ENCODE data around the gene SCAPER.

DNA sequence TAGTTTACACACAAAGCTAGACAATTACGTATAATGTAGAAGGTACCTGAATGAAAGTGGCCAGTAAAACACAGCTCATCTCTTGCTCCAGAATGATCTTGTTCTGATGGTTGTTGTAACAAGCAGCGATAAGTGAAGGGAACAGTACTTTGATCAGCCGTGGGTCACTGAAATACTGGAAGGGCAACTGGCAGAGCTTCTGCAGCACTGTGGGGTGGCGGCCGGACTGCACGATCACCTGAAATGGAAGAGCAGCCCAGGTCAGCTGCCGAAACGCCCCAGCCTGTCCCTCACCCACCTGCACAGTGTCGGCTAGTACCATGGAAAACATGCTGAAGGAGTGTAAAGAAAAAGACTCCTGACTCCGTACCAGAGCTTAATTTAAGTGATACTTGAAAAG, 551.2 kb downstream of the SCAPER start:
- TF ChIP-seq ZNF214 (tag by site-specific recombination; IDR thresholded peaks at IDR 0.05; ENCODE audit: borderline replicate concordance) (no peak), ZNF830 (tag by site-specific recombination; IDR thresholded peaks at IDR 0.05; ENCODE audit: low read depth) (no peak), REST (tag by site-specific recombination; IDR thresholded peaks at IDR 0.05) (no peak), RBAK (tag by site-specific recombination; IDR thresholded peaks at IDR 0.05) (no peak), ZNF148 (tag by site-specific recombination; IDR thresholded peaks at IDR 0.05; ENCODE audit: borderline replicate concordance) (no peak), BCL11A (tag by site-specific recombination; IDR thresholded peaks at IDR 0.05; ENCODE audit: low read depth) (no peak), KLF1 (tag by site-specific recombination; IDR thresholded peaks at IDR 0.05) (no peak), SALL2 (tag by site-specific recombination; IDR thresholded peaks at IDR 0.05; ENCODE audit: borderline replicate concordance) (no peak)
- TF ChIP-seq, protein P1, sequence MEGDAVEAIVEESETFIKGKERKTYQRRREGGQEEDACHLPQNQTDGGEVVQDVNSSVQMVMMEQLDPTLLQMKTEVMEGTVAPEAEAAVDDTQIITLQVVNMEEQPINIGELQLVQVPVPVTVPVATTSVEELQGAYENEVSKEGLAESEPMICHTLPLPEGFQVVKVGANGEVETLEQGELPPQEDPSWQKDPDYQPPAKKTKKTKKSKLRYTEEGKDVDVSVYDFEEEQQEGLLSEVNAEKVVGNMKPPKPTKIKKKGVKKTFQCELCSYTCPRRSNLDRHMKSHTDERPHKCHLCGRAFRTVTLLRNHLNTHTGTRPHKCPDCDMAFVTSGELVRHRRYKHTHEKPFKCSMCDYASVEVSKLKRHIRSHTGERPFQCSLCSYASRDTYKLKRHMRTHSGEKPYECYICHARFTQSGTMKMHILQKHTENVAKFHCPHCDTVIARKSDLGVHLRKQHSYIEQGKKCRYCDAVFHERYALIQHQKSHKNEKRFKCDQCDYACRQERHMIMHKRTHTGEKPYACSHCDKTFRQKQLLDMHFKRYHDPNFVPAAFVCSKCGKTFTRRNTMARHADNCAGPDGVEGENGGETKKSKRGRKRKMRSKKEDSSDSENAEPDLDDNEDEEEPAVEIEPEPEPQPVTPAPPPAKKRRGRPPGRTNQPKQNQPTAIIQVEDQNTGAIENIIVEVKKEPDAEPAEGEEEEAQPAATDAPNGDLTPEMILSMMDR (tag by site-specific recombination; IDR thresholded peaks at IDR 0.05): no peak

All from HEK293 (cell line).